ENCODE measurements around the gene LRRC74B.
"Not testable (repeated sequence)": the region's sequence is repeated elsewhere in the genome, so short reads cannot be mapped to it uniquely, and the experiment has no call there.

Gene LRRC74B

GRCh38 chr22:21032037-21032867 lies 13.5 kb upstream of the LRRC74B start, which contains the start of gene SLC7A4:
SLC7A4 (minus strand) TSS chr22:21032561; CDS start chr22:21031812, 749 bp downstream.
- DNase-seq (ENCODE audit: low read depth in 2 of 2): no peak

GRCh38 chr22:21032868-21033688 lies 12.7 kb upstream of the LRRC74B start:
- no peak for DNase-seq (ENCODE audit: low read depth in 2 of 2)

GRCh38 chr22:21033895-21034294 lies 11.9 kb upstream of the LRRC74B start:
- no peak for DNase-seq (ENCODE audit: low read depth in 2 of 2)

- DNase-seq (ENCODE audit: low read depth in 2 of 2): no peak
Observed at GRCh38 chr22:21034989-21035388, 10.8 kb upstream of the LRRC74B start.

- DNase-seq (ENCODE audit: low read depth in 2 of 2): no peak
Observed at GRCh38 chr22:21038405-21038804, 7.3 kb upstream of the LRRC74B start.

GRCh38 chr22:21039158-21039557 lies 6.6 kb upstream of the LRRC74B start:
- not testable (repeated sequence) for DNase-seq (ENCODE audit: low read depth in 2 of 2)

GRCh38 chr22:21041937-21042336 lies 3.8 kb upstream of the LRRC74B start:
- DNase-seq (ENCODE audit: low read depth in 2 of 2): no peak

GRCh38 chr22:21042978-21043859 lies 2.5 kb upstream of the LRRC74B start:
- no peak for DNase-seq (ENCODE audit: low read depth in 2 of 2)

- no peak for DNase-seq (ENCODE audit: low read depth in 2 of 2)
Observed at GRCh38 chr22:21043860-21044535, 1.7 kb upstream of the LRRC74B start.

GRCh38 chr22:21044931-21045584 lies 688 bp upstream of the LRRC74B start:
- no peak for DNase-seq (ENCODE audit: low read depth in 2 of 2)

- DNase-seq (ENCODE audit: low read depth in 2 of 2): no peak
Observed at GRCh38 chr22:21047035-21047661, 1.4 kb downstream of the LRRC74B start.

GRCh38 chr22:21047730-21048129 lies 2.0 kb downstream of the LRRC74B start:
- no peak for DNase-seq (ENCODE audit: low read depth in 2 of 2)

GRCh38 chr22:21048448-21048847 lies 2.7 kb downstream of the LRRC74B start:
- not testable (repeated sequence) for DNase-seq (ENCODE audit: low read depth in 2 of 2)

- not testable (repeated sequence) for DNase-seq (ENCODE audit: low read depth in 2 of 2)
Observed at GRCh38 chr22:21048965-21049364, 3.2 kb downstream of the LRRC74B start.

GRCh38 chr22:21051145-21051830 lies 5.5 kb downstream of the LRRC74B start:
- DNase-seq (ENCODE audit: low read depth in 2 of 2): no peak

- DNase-seq (ENCODE audit: low read depth in 2 of 2): no peak
Observed at GRCh38 chr22:21051831-21052400, 6.2 kb downstream of the LRRC74B start.

GRCh38 chr22:21052715-21053459 lies 7.1 kb downstream of the LRRC74B start:
- no peak for DNase-seq (ENCODE audit: low read depth in 2 of 2)

- DNase-seq (ENCODE audit: low read depth in 2 of 2): no peak
Observed at GRCh38 chr22:21054046-21054713, 8.4 kb downstream of the LRRC74B start.

Measured in stimulated activated CD8-positive, alpha-beta memory T cell treated with anti-CD3 and anti-CD28 coated beads, Interleukin-7, amount 100 ng/mL, for 1 hour (primary cell).